ENCODE measurements around the gene FOXQ1.

Gene FOXQ1

DNA sequence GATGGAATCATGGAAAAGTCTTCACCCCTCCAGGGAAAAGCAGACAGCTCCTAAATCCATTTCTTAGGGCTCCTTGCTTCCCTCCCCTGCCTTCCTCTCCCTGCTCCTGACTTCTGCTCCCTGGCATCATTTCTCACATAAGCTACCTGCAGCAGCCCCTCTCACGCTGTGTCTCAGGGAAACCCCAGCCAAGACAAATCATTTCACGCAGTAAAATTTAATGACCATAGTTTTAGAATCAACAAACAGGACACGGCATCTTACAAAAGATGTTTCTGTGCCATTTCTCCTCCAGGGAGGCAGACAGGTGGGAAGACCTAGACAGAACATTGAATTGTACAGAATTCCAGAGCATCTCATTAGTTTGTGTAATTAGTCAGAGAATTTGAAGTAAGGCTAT, 16.5 kb upstream of the FOXQ1 start:
- H3K79me2 ChIP-seq (ENCODE audit: insufficient read depth, low read length), result no peaks in the 10 kb centered on the region
- ATAC-seq (ENCODE audit: insufficient read depth, low read depth) (no peak), DNase-seq (no peak)
- no peak overlapping the region for H3K4me3 ChIP-seq (ENCODE audit: low read depth in 1 of 2, low read length in 2 of 2)
- H4K20me1 ChIP-seq (ENCODE audit: insufficient read depth, low read length), result no peaks in the 10 kb centered on the region
- H3K9ac ChIP-seq (ENCODE audit: low read depth, low read length), result no peak overlapping the region
- no peaks in the 10 kb centered on the region for H3K36me3 ChIP-seq (ENCODE audit: insufficient read depth, low read length)
- H2AFZ ChIP-seq (ENCODE audit: low read depth, low read length), result no peak overlapping the region
- no peak for TF ChIP-seq CTCF (IDR thresholded peaks at IDR 0.05; ENCODE audit: borderline replicate concordance, extremely low read depth, low read length, poor library complexity, severe bottlenecking)
- TF ChIP-seq EZH2 (IDR thresholded peaks at IDR 0.05; ENCODE audit: borderline replicate concordance, low read depth, low read length, severe bottlenecking), result no peak
- no peak overlapping the region for H3K4me2 ChIP-seq (ENCODE audit: insufficient read depth, low read length)
- H3K27me3 ChIP-seq (ENCODE audit: insufficient read depth, low read length, poor library complexity), result no peaks in the 10 kb centered on the region
- H3K9me3 ChIP-seq (ENCODE audit: insufficient read depth, low read length, severe bottlenecking), result no peaks in the 10 kb centered on the region
- no peak overlapping the region for H3K27ac ChIP-seq (ENCODE audit: low read length)
- no peaks in the 10 kb centered on the region for H3K4me1 ChIP-seq (ENCODE audit: insufficient read depth, low read length)

- H3K79me2 ChIP-seq (ENCODE audit: insufficient read depth, low read length), result no peaks in the 10 kb centered on the region
- H3K27me3 ChIP-seq (ENCODE audit: insufficient read depth, low read length, poor library complexity), result no peaks in the 10 kb centered on the region
- H3K4me2 ChIP-seq (ENCODE audit: insufficient read depth, low read length), result no peak overlapping the region
- H4K20me1 ChIP-seq (ENCODE audit: insufficient read depth, low read length), result no peaks in the 10 kb centered on the region
- TF ChIP-seq CTCF (IDR thresholded peaks at IDR 0.05; ENCODE audit: borderline replicate concordance, extremely low read depth, low read length, poor library complexity, severe bottlenecking), result no peak
- TF ChIP-seq EZH2 (IDR thresholded peaks at IDR 0.05; ENCODE audit: borderline replicate concordance, low read depth, low read length, severe bottlenecking), result no peak
- H2AFZ ChIP-seq (ENCODE audit: low read depth, low read length), result no peak overlapping the region
- no peak for DNase-seq
- H3K27ac ChIP-seq (ENCODE audit: low read length), result no peak overlapping the region
- H3K9ac ChIP-seq (ENCODE audit: low read depth, low read length), result no peak overlapping the region
- H3K4me1 ChIP-seq (ENCODE audit: insufficient read depth, low read length), result no peaks in the 10 kb centered on the region
- H3K36me3 ChIP-seq (ENCODE audit: insufficient read depth, low read length), result no peaks in the 10 kb centered on the region
- no peak for ATAC-seq (ENCODE audit: insufficient read depth, low read depth)
- no peaks in the 10 kb centered on the region for H3K9me3 ChIP-seq (ENCODE audit: insufficient read depth, low read length, severe bottlenecking)
- no peak overlapping the region for H3K4me3 ChIP-seq (ENCODE audit: low read depth in 1 of 2, low read length in 2 of 2)
Measured at GRCh38 chr6:1296079-1296478, 15.8 kb upstream of the FOXQ1 start.

DNA sequence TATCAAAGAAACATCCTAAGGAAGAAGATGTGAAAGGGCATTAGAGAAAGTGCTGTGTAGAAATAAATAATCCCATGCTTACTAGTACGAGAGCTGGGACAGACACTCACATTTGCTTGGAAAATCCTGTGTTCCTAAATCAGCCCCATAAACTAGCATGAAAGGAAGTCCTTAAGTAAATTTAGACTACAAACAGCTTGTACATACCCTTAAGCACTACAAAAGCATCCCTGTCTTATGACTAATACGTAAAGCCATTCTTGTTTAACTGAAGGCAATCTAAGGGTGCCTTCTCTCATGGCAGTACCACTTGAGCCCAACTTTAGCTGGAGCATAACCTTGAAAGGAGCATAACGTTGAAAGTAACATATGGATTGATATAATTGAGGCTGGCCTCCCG, 15.4 kb upstream of the FOXQ1 start:
- Histone ChIP-seq H3K4me3 (ENCODE audit: low read depth in 1 of 2, low read length in 2 of 2) (no peak overlapping the region), H3K27me3 (ENCODE audit: insufficient read depth, low read length, poor library complexity) (no peaks in the 10 kb centered on the region), H2AFZ (ENCODE audit: low read depth, low read length) (no peak overlapping the region), H3K36me3 (ENCODE audit: insufficient read depth, low read length) (no peaks in the 10 kb centered on the region), H3K9ac (ENCODE audit: low read depth, low read length) (no peak overlapping the region), H3K4me1 (ENCODE audit: insufficient read depth, low read length) (no peaks in the 10 kb centered on the region), H3K9me3 (ENCODE audit: insufficient read depth, low read length, severe bottlenecking) (no peaks in the 10 kb centered on the region), H4K20me1 (ENCODE audit: insufficient read depth, low read length) (no peaks in the 10 kb centered on the region), H3K4me2 (ENCODE audit: insufficient read depth, low read length) (no peak overlapping the region), H3K27ac (ENCODE audit: low read length) (no peak overlapping the region), H3K79me2 (ENCODE audit: insufficient read depth, low read length) (no peaks in the 10 kb centered on the region)
- no peak for DNase-seq
- TF ChIP-seq CTCF (IDR thresholded peaks at IDR 0.05; ENCODE audit: borderline replicate concordance, extremely low read depth, low read length, poor library complexity, severe bottlenecking) (no peak), EZH2 (IDR thresholded peaks at IDR 0.05; ENCODE audit: borderline replicate concordance, low read depth, low read length, severe bottlenecking) (no peak)
- no peak for ATAC-seq (ENCODE audit: insufficient read depth, low read depth)

GRCh38 chr6:1297746-1298145, 14.2 kb upstream of the FOXQ1 start:
- no peaks in the 10 kb centered on the region for H3K4me1 ChIP-seq (ENCODE audit: insufficient read depth, low read length)
- H3K36me3 ChIP-seq (ENCODE audit: insufficient read depth, low read length), result no peaks in the 10 kb centered on the region
- H3K27me3 ChIP-seq (ENCODE audit: insufficient read depth, low read length, poor library complexity), result no peaks in the 10 kb centered on the region
- H2AFZ ChIP-seq (ENCODE audit: low read depth, low read length), result no peak overlapping the region
- ATAC-seq (ENCODE audit: insufficient read depth, low read depth), result no peak
- H4K20me1 ChIP-seq (ENCODE audit: insufficient read depth, low read length), result no peaks in the 10 kb centered on the region
- H3K9ac ChIP-seq (ENCODE audit: low read depth, low read length), result no peak overlapping the region
- H3K4me3 ChIP-seq (ENCODE audit: low read depth in 1 of 2, low read length in 2 of 2), result no peak overlapping the region
- DNase-seq, result no peak
- TF ChIP-seq EZH2 (IDR thresholded peaks at IDR 0.05; ENCODE audit: borderline replicate concordance, low read depth, low read length, severe bottlenecking), result no peak
- TF ChIP-seq CTCF (IDR thresholded peaks at IDR 0.05; ENCODE audit: borderline replicate concordance, extremely low read depth, low read length, poor library complexity, severe bottlenecking), result no peak
- no peak overlapping the region for H3K27ac ChIP-seq (ENCODE audit: low read length)
- H3K9me3 ChIP-seq (ENCODE audit: insufficient read depth, low read length, severe bottlenecking), result no peaks in the 10 kb centered on the region
- no peaks in the 10 kb centered on the region for H3K79me2 ChIP-seq (ENCODE audit: insufficient read depth, low read length)
- H3K4me2 ChIP-seq (ENCODE audit: insufficient read depth, low read length), result no peak overlapping the region

All from DND-41 (cell line).